Hematopoietic multipotent progenitor cell treated with erythropoietin and hydrocortisone succinate and interleukin-3 and kit ligand, for 6 days (in vitro differentiated cells): ENCODE measurements around the gene SLC25A41.
A peak's percentile ranks its signal among the peaks of the same experiment; 100 is the strongest.
"Not testable (repeated sequence)": the region's sequence is repeated elsewhere in the genome, so short reads cannot be mapped to it uniquely, and the experiment has no call there.

Experiments
- DNase-seq: peaks from one replicate; pipeline ENCODE4 v3.0.0-alpha.2; 2015

The SLC25A41 gene

GRCh38 chr19:6459262-6460098, 25.9 kb upstream of the SLC25A41 start, which contains the start of gene SLC25A23:
TSS of gene SLC25A23 (minus strand) at chr19:6459792. CDS start at chr19:6459628, 164 bp downstream.
- DNase-seq, result peak; percentile 65

DNA sequence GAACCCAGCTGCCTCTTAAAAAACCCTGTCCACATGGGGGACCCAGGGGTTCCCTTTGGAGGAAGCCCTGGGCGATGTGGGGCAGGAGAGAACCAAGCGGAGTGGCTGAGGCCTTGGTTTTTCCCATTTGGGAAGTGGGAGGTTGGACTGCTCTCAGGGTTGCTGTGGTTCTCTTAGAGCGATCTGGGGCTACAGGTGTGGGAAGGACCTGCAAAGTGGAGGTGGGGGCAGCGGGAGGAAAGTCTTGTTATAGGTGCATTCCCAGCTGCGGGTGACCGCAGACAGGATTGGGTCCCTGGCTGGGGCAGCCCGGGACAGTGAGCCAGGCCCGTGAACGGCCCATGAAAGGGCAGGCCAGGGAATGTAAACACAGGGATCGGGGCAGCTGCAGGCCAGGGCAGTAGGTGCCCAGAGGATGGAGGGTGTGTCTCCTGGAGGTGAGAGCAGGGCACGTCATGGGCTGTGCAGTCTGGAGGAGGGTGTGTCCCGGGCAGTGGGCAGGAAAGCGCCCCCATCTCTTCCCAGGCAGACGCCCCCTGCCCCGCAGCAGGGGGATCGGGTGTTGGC, 25.2 kb upstream of the SLC25A41 start:
- DNase-seq, result no peak

GRCh38 chr19:6457958-6458694, 24.6 kb upstream of the SLC25A41 start:
- DNase-seq, result no peak

DNA sequence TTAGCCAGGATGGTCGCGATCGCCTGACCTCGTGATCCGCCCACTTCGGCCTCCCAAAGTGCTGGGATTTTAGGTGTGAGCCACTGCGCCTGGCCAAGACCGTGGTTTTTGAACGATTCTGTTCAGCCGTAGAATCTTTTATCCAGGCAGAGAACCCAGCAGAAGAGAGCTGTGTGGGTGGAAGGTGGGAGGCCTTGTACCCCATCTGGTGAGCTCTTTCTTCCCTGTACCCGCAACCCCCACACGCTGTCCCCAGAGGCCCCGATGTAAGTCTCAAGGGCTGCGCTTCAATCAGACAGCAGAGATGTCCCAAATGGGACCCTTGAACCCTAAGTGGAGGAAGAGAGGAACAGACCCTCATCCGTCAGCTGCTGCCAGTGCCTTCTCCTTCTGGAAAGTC, 22.4 kb upstream of the SLC25A41 start:
- DNase-seq, result no peak

GRCh38 chr19:6453951-6454565, 20.5 kb upstream of the SLC25A41 start:
- DNase-seq, result no peak

- DNase-seq, result no peak
These were observed 19.3 kb upstream of the SLC25A41 start for GRCh38 chr19:6452899-6453298.

DNA sequence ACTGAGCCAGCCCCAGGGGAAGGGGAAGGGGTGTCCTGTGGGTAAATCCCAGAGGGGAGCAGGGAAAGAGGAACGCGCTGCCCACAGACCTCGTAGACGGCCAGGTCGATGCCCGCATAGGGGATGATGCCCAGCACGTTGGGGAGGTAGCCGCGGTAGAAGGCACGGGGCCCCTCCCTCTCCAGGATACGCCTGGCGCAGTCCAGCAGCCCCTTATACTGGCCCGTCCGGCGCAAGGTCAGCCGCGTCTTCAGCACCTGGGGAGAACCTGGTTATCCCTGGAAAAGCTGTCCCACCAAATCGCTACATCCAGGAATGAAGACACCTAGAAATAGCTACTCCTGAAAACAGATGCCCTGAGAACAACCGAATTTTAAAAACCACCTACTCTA, 18.7 kb upstream of the SLC25A41 start:
- DNase-seq, result no peak

DNA sequence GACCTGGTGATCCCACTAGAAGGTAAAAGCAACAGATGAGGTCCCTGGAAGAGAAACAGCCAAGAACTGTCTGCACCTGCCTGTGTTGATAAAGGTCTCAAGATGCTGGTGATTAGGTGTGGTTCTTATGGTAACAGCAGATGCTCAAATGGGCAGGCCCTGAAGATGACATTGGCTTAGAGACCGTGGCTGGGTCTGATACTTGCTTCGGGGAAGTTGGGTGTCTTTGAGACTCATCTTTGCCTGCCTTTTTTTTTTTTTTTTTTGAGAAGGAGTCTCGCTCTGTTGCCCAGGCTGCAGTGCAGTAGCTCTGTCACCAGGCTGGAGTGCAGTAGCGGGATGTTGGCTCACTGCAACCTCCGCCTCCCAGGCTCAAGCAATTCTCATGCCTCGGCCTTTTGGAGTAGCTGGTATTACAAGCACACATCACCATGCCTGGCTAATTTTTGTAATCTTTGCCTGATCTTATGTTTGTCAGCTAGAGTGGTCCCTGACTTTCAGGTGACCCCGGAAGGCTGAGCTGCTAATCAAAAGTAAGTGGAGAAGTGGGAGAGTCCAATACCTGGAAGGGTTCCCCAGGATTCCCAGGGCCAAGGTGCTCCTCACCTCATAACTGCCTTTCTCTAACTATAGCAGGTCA, 18.1 kb upstream of the SLC25A41 start:
- DNase-seq, result no peak

DNA sequence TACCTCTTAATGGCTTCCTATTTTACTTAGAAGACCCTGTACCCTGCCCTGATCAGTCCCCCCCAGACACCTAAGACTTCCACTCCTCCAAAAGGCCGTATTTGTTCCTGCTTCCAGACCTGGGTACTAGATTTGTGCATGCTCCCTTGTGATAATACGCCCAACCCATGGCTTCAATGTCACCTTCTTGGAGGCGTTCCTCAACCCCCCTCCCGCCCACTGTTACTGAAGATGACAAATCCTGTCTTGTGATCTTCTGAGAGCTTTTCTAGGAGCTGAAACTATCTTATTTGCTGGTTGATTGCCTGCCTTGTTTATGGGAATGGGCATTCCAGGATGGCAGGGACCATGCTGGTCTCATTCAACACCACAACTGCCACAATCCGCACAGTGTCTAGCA, 16.6 kb upstream of the SLC25A41 start:
- DNase-seq, result no peak

- no peak for DNase-seq
These were observed 14.5 kb upstream of the SLC25A41 start for GRCh38 chr19:6448045-6448444.

GRCh38 chr19:6446452-6446851, 12.9 kb upstream of the SLC25A41 start:
- no peak for DNase-seq

DNA sequence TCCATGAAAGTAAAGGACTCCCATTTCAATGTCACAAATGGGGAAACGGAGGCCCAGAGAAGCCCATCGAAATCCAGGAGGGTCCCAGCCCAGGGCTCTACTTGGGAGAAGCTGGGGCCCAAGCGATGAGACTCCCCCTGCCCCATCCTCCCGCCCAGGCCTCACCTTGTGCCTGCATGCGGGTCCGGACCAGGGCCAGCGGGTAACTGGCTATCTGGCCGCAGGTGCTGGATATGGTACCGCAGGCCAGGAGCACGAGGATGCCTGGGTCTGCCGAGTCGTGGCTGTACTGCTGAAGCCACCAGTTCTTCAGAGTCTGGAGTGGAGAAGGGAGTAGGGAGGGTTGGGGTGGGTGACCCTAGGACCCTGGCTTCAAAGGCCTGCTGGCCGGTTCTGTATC, 10.4 kb upstream of the SLC25A41 start:
- DNase-seq, result no peak

DNA sequence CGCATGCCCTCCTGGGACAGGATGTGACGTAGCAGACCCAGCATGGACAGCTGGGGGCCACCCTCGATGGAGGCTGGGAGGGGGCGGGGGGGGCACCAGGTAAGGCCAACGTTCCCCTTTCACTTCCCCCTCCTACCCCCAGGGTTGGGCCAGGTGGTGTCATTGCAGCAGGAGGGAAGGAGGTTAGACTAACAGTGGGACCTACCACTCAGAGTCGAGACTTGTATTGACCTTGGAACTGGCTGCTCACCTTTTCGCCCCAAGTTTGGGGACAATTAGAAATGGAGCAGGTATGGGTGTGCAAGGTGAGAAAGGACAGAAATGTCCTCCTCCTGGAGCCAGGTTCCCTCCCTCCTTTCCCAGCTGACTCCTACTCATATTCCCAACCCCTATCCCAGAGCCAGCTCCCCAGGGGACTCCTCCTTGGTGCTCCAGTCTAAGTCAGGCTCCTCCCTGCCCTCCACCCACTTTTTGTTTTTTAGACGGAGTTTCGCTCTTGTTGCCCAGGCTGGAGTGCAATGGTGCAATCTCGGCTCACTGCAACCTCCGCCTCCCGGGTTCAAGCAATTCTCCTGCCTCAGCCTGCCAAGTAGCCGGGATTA, 8.6 kb upstream of the SLC25A41 start:
- no peak for DNase-seq

DNA sequence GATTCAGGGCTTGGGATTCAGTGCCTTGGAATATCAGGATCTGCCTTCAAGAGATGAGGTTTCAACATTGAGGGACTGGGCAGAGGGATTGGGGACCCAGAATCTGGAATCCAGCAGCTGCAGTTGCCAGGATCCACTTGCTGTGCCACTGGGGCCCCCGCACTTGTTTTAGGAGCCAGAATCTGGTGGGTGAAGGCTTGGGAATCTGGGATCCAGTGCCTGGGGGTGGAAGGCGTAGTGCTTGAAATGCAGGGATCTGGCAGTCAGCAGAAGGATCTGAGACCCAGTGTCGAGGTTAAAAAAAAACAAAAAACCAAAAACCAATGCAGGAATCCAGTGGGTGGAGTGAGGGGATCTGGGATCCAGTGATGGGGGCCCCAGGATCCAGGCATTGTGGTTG, 7.3 kb upstream of the SLC25A41 start:
- DNase-seq, result no peak

GRCh38 chr19:6439743-6440142, 6.2 kb upstream of the SLC25A41 start:
- DNase-seq, result no peak

- no peak for DNase-seq
These were observed 398 bp downstream of the SLC25A41 start for GRCh38 chr19:6433165-6433564.

DNA sequence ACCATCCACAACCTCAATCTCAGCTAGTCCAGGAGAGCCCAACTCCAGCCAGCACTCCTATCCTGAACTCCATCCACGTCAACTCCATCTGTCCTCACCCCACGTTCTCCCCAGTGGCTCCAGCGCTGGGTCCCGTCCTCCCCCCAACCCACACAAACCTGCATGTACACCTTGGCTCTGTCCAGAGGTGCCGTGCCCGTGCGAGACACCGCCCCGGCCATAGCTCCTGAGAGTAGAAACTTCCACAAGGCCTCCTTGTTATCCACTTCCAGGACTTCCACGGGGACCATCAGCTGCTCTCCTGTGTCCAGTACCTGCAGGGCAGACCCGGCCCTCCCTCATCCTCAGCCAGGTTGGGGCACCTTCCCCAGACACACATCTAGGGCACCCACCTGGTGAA, 1.7 kb downstream of the SLC25A41 start:
- DNase-seq, result no peak

GRCh38 chr19:6429419-6430221, 3.9 kb downstream of the SLC25A41 start:
- no peak for DNase-seq

GRCh38 chr19:6428692-6429418, 4.7 kb downstream of the SLC25A41 start:
- DNase-seq, result not testable (repeated sequence)

DNA sequence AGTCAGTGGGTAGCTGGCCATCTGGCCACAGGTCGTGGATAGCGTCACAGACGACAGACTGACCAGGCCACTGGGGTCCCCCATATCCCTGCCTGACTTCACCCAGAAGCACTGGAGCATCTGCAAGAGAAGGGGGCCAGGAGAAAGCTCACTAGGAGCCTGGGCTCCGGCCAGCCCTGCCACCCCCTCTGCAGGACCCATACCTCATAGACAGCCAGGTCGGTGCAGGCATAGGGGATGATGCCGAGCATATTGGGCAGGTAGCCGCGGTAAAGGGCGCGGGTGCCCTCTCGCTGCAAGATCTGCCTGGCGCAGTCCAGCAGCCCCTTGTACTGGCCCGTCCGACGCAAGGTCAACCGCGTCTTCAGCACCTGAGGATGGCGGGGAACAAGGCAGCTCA, 6.4 kb downstream of the SLC25A41 start:
- no peak for DNase-seq
